Germinal center (tissue), 1 donor: ENCODE measurements around the gene OR7G2.

ENCODE experiments used
- DNase-seq: peaks from one replicate; pipeline ENCODE4 v3.0.0; 2012; ENCODE audit warnings: mixed read lengths, low spot score

Gene OR7G2

DNA sequence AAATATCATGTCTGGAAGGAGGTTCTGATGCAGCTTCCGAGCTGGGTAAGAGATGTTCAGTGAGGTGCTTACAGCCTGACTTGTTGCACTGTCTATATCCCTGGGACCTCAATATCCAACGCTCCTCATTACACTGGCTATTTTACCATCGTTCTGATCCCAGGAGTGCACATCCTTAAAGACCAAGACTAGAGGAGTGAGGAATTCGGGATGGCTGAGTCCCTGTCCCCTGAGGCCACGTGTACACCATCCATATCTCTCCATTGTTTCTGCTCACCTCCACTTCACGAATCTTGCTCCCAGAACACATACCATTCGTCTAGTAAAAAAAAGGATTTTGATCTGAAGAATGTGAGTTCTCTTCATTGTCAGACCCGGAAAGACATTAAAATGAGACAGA, at the start of gene OR7G2:
Gene OR7G2 (minus strand): TSS at position 101 of the 400 bp plus-strand sequence. CDS start 4,232 bp downstream, outside the sequence.
- no peak for DNase-seq

DNA sequence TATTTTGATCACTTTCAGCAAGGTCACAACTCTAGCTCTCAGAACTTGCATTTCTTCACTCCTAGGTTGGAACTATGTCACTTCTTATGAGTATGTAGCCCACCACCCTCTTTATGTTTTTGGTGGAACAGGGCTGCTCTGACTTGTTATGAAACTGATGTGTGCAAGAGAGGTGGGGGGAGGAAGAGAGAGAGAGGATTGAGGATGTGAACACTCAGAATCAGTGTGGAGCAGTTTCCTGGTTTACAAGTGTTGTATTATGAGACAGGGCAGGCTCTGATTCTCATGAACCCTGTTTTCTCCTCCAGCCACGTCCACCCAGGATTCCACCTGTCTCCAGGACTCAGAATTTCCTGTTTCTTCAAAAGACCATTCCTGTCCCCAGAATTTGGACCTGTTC, 49.0 kb upstream of the OR7G2 start:
- peak; percentile 19 for DNase-seq

DNA sequence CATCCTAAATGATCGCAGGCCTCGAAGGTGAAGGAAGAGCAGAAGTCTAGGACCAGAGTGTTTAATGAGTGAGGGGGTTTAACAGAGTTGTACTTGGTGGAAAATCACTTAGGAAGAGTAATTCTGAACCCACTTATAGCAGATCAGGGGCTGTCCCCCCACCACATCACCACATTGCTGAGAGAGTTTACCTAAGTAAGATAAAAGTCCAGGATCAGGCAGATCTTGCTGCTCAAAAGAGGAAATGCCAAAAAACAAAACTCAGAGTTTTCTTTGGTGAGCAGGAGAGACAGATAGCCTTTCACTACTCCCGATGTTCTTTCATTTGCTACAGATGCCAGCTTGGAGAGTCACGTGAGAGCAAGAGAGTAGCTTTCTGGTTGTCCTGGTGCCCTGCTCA, 48.3 kb upstream of the OR7G2 start:
- DNase-seq = no peak

DNA sequence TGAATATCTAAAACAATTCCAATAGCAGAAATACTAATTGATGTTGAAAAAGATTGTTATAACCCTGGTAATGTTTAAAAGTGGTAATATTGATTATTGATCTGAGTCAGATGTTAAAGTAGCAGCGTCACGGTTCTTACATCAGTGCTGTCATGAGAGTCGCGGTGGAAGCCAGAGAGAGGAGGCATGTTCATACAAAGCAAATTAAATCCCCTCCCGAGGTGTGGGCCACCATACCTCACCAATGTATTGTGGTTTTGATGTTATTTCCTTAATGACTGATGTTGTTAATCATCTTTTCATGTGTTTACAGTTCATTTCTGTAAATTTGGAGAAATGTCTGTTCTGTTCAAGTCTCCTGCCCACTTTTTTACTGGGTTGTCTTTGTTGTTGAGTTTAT, 44.1 kb upstream of the OR7G2 start:
- DNase-seq = no peak

DNA sequence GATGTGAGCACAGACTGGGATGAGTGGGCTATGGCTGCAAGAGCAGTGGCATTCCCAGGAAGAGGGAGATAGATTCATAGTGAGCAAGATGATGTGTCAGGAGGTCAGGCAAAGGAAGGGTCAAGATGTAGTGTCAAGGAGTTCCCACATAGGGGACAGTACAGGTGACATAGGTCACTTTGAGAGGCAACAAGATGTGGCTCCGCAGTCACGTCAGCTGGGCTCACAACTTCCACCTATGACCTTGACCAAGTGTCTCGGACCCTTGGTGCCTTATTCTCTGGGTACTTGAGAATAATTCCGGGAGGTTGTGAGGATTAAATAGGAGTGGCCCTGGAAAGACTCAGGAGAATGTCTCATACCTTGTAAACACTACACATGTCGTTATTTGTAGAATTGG, 43.4 kb upstream of the OR7G2 start:
- no peak for DNase-seq

DNA sequence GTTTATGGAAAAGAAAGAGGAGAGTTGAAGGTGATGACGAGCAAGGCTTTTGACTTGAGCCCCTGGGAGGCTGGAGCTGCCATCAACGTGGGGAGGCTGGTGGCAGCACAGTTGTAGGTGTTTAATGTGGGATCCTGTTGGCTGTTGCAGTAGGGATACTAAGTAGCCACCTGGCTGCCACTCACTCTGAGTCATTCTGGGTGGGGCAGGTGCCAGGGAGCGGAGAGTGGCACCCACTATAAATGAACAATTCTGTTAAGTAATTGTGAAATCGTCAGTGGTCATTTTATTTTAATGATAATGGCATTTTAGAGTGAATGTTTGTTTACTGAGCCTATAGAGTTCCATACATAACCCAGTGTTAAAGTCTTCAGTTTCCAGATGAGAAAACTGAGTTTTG, 42.7 kb upstream of the OR7G2 start:
- DNase-seq = no peak

GRCh38 chr19:9148697-9149096, 41.4 kb upstream of the OR7G2 start:
- DNase-seq = no peak

GRCh38 chr19:9146882-9147281, 39.6 kb upstream of the OR7G2 start:
- DNase-seq = no peak

- no peak for DNase-seq
Observed at GRCh38 chr19:9144920-9145319, 37.6 kb upstream of the OR7G2 start.

GRCh38 chr19:9140159-9140874, 33.0 kb upstream of the OR7G2 start, which contains the start of gene ZNF317:
ZNF317 (plus strand) TSS chr19:9140397; CDS start chr19:9156017, 15,620 bp downstream.
- peak; percentile 87 for DNase-seq

DNA sequence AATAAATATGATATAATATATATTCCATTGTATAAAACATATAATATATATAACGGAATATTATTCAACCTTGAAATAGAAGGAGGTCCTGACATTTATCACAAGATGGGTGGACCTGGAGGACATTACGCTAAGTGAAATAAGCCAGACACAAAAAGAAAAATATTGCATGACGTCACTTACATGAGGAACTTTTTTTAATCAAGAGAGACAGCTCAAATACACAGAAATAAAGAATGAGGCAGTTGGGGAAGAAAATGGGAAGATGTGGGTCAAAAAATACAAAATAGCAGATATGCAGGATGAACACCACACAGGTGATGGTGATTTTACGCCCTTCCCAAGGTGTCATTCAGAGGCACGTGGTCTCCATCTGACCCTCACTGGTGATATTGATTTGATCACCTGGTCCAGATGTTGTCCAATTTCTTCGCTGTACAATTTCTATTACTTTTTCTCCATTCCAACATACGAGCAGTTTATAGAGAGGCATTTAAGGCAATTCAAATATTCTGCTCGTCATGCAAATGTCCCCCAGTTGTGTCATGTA, 32.4 kb upstream of the OR7G2 start:
- DNase-seq = no peak

- DNase-seq = no peak
Observed at GRCh38 chr19:9132422-9132821, 25.1 kb upstream of the OR7G2 start.

GRCh38 chr19:9130965-9131364, 23.7 kb upstream of the OR7G2 start:
- DNase-seq = peak; percentile 44

GRCh38 chr19:9128171-9128570, 20.9 kb upstream of the OR7G2 start:
- DNase-seq = no peak

DNA sequence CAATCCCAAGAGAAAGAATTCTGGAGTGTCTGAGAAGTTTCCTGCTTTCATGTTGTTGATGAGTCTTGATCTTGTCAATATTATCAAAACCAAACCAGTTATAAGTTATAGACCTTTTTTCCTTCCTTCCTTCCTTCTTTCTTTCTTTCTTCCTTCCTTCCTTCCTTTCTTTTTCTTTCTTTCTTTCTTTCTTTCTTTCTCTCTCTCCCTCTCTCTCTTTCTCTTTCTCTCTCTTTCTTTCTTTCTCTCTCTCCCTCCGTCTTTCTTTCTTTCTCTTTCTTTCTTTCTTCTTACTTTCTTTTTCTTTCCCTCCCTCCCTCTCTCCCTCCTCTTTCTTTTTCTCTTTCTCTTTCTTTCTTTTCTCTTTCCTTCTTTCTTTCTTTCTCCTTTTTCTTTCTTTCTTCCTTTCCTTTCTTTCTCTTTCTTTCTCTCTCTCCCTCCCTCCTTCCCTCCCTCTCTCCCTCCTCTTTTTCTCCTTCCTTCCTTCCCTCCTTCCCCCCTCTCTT, 19.7 kb upstream of the OR7G2 start, which contains the start of gene OR7G3:
Gene OR7G3 (minus strand): TSS at position 51 of the 506 bp plus-strand sequence. CDS start 0 bp downstream, at position 51.
- no peak for DNase-seq

- DNase-seq = no peak
Observed at GRCh38 chr19:9116547-9116946, 9.3 kb upstream of the OR7G2 start.

- no peak for DNase-seq
Observed at GRCh38 chr19:9115307-9115813, 8.1 kb upstream of the OR7G2 start, which contains the start of gene OR7G1. OR7G1 (minus strand) TSS chr19:9115763; CDS start chr19:9115763, 0 bp downstream.

DNA sequence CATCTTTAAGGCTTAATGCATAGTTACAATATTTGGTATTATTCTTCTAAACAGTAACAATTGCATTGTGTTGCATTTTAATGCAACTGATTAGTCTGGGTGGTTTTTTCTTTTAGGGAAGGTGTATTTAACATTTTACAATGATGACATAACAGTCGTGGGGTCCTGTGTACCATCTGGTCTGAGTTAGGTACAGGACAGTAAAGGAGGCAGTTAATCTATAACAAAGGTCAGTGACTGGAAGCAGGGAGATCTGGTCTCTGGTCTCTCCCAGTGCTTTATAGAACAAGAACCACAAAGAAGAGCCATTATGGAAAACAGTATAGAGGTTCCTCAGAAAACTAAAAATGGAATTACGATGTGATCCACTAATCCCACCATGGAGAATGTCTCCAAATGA, 2.7 kb upstream of the OR7G2 start:
- no peak for DNase-seq

DNA sequence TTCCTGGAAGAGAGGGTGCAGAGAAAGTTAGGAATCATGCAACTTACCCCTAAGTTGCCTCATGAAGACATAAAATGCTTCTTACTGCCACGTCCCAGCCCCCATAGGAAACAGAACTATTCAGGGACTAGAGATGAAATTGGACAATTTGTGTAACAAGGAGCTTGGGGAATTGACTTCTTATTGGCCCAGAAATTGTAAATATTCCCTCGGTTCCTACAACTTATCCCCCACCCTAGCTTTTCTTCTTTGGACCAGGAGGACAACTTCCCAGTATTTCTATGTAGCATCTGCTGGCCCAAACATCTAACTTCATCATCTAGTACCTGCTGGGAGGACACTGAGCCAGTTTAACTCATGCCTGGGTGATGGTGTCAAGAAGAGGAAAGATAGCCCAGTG, 20.5 kb downstream of the OR7G2 start, which contains the start of gene OR1M1:
Gene OR1M1 (plus strand): TSS at position 301 of the 400 bp plus-strand sequence. CDS start 6,184 bp downstream, outside the sequence.
- no peak for DNase-seq

GRCh38 chr19:9078651-9079050, 28.6 kb downstream of the OR7G2 start:
- no peak for DNase-seq

DNA sequence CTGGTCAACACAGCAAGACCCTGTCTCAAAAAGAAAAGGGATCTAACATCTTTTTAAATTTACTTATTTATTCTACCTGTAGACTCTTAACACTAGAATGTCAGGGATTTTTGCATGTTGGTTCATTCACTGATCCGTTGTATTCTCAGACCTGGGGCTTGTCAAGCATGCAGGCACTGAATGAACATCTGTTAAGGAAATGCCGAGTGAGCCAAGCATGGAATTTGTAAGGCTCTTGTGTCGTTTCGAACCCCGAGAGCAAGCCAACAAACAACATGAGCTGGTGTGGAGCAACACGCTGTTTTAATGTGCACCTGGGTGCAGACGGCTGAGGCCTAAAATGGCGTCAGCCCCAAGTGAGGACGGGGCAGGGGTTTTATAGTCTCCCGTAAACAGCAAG, 30.4 kb downstream of the OR7G2 start:
- no peak for DNase-seq

DNA sequence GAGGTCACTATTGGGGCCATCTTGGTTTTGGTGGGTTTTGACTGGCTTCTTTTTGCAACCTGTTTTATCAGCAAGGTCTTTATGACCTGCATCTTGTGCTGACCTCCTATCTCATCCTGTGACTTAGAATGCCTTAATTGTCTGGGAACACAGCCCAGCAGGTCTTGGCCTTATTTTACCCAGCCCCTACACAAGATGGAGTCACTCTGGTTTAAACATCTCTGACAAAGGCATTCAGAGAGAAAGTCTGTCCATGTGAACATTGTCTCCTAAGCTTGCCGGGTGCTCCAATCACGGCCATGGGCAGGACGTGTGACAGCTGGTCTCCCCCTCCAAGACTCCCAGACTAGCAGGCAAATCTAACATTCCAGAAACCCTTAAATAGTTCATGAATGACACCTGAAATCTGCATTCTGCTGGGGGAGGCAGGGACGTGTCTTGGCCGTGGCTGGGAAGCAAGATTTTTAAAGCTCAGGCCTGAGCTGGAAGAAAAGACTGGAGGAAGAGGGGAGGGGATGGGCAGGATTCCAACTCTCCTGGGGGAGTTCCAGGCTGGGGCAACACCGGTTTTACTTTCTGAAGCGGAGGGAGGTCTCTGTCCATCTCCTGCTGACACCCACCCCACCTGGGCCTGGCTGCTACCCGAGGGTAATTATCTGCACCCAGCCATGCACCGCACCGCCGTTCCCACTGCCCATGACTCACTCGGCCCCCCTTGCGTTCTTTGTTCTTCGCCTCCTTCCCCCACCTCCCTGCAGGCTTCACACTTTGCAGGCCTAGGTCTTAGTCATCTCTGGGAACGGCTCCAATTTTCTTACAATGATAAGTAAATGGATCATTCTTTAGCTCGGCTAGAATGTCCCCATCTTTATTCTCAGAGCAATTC, 32.0 kb downstream of the OR7G2 start:
- no peak for DNase-seq
